GM21717 (cell line): ENCODE results near the gene VAMP1.
"Not testable (repeated sequence)": the region's sequence is repeated elsewhere in the genome, so short reads cannot be mapped to it uniquely, and the experiment has no call there.

Source experiments
- ATAC-seq: cut with Tn5 transposase; IDR thresholded peaks from one replicate; pipeline ENCODE4 v1.9.1; 2021; ENCODE audit warnings: mild to moderate bottlenecking, moderate library complexity; ENCODE audit not compliant: unreplicated experiment

VAMP1 gene

GRCh38 chr12:6469609-6470374 is 685 bp downstream of the VAMP1 start:
- ATAC-seq, result peak; percentile 3

GRCh38 chr12:6469092-6469491 is 1.4 kb downstream of the VAMP1 start:
- ATAC-seq, result no peak

- ATAC-seq, result no peak
Measured at GRCh38 chr12:6468283-6468575, 2.2 kb downstream of the VAMP1 start.

- ATAC-seq, result not testable (repeated sequence)
Measured at GRCh38 chr12:6467571-6468282, 2.8 kb downstream of the VAMP1 start.

- ATAC-seq, result not testable (repeated sequence)
Measured at GRCh38 chr12:6466751-6467150, 3.7 kb downstream of the VAMP1 start.

GRCh38 chr12:6466184-6466573 is 4.3 kb downstream of the VAMP1 start:
- ATAC-seq, result no peak

- ATAC-seq, result no peak
Measured at GRCh38 chr12:6465467-6466183, 4.9 kb downstream of the VAMP1 start.

GRCh38 chr12:6464531-6464930 is 5.9 kb downstream of the VAMP1 start:
- ATAC-seq, result no peak

- ATAC-seq, result no peak
Measured at GRCh38 chr12:6463858-6464257, 6.6 kb downstream of the VAMP1 start.

- ATAC-seq, result no peak
Measured at GRCh38 chr12:6463216-6463615, 7.3 kb downstream of the VAMP1 start.

- peak; percentile 17 for ATAC-seq
Measured at GRCh38 chr12:6462234-6462995, 8.1 kb downstream of the VAMP1 start.

GRCh38 chr12:6461401-6462233 is 8.9 kb downstream of the VAMP1 start:
- ATAC-seq, result peak; percentile 72

GRCh38 chr12:6460751-6461371 is 9.6 kb downstream of the VAMP1 start:
- ATAC-seq, result no peak

- ATAC-seq, result no peak
Measured at GRCh38 chr12:6459004-6459337, 11.5 kb downstream of the VAMP1 start.

GRCh38 chr12:6458281-6459003 is 12.0 kb downstream of the VAMP1 start:
- no peak for ATAC-seq

- ATAC-seq, result no peak
Measured at GRCh38 chr12:6457220-6457945, 13.1 kb downstream of the VAMP1 start.

GRCh38 chr12:6452944-6453630 is 17.4 kb downstream of the VAMP1 start:
- no peak for ATAC-seq
